Measurements from ENCODE around the gene HTT. TPM values are rescaled to one million over a fixed set of nuclear protein-coding genes. Genes with fewer than 3 reads are reported as not detected.
A peak's percentile ranks its signal among the peaks of the same experiment; 100 is the strongest.

HTT gene
- total RNA-seq, 1 donor from 2014 or later = 66.1 TPM

DNA sequence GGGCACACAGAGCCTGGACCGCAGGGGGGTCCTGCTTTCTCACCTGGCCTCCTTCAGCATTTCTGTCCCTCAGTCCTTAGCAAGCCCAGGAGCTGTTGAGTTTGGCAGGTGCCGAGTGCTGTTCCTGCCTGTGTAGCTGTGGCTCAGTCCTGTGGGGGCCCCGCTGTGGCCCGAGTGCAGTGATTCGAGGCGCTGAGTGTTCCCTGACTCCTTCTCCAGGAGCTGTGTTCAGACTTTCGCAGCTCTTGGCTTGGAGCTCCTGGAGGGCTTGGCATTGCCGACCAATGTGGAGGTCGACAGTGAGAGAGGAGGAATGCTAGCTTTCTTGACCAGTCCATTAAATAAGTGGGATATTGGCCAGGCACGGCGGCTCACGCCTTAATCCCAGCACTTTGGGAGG, 124.4 kb downstream of the HTT start:
- DNase-seq (ENCODE audit: low read depth) = no peak

DNA sequence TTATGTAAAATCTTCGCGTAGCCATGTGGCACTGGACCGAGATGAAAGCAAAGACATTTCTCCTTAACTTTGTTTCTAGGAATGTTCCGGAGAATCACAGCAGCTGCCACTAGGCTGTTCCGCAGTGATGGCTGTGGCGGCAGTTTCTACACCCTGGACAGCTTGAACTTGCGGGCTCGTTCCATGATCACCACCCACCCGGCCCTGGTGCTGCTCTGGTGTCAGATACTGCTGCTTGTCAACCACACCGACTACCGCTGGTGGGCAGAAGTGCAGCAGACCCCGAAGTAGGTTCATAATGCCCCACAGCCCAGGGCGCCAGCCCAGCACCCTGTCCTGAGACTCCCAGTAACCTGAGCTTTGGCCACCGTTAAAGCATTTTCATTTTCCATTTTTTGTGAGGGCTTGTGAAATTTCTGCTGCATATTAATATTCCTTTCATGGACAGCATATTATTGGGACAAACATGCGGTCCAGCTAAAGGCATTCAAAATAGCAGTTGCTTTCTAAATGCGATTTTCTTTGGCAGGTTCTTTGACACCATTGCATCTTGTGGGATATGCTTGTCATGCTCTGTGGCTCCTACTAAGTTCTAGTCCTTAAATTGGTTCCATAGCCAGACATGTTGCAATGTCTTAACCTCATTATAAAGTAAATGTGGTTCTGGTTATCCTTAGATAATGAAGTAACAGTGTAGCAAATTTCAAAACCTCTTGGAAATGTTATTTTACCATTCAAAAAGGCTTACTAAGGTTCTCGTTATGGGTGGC, 125.4 kb downstream of the HTT start:
- DNase-seq (ENCODE audit: low read depth) = no peak

DNA sequence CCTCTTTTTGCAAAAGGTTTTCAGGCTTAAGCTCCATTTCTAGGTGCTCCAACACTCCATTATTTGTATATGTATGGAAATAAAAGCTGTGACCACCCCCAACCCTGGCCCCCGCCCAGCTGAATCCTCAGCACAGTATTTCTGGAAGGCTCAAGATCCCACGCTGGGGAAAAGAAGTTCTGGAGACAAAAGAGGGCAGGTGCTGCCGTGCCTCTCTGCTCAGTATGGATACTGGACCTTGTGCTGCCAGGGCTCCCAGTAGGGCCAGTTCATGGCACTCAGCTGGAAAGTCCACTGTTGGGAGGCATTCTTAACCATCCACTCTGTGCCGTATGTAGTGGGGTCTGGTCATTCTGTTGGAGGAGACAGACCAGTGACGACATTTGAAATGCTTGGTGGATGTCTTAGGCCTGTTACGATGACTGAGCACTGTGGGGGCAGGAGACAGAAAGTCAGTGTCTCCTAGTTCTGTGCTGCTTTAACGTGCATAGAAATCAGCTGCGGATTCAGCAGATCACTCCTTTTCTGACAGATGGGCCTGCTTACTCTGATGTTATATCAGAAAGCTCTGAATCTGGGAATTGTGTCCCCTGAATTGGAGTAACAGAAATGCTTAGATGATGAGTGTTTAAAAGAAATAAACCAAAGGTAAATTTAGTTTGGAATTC, 126.1 kb downstream of the HTT start:
- DNase-seq (ENCODE audit: low read depth) = no peak

DNA sequence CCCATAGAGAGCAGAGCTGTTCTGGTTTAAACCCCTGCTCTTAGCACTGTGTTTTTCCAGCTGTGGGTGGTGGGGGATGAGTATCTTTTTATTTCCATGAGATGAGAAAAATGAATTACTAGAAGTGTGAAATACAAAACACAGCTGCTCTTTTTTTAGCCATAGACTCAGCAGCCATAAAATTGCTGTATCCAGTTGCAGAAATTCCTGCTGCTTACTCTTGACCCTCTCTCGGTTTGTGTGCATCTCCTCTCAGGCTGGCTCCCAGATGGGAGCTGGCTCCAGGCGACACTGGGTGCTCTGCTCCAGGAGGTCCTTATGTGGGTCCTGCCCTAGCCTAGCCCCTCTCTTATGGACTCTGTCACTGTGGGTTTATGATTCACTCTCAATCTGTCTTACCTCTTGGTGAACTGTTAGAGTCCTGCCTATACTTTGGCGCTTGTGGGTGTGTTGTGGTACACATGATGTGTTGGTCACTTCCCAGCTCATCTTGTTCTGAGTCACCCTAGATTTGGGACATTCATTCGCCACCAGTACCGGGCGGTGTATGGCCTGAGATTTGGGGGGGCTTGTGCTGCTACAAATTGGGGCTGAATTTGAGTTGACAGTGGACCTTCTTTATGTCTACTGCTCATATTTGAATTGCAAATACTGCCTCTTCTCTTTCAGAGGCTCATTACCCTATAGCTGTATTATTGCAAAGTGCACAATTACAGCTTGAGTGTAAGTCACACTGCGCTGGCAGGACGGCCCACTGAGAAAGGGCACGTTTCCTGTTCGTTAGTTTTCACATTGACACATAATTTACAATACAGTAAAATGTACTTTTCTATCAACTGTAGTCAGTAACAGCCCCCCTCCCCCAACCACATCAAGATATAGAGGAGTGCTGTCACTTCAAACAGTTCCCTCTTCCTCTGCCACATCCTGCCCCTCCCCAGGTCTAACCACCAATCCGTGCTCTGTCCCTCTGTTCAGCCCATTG, 127.5 kb downstream of the HTT start:
- peak; percentile 61 for DNase-seq (ENCODE audit: low read depth)

- no peak for DNase-seq (ENCODE audit: low read depth)
Measured at GRCh38 chr4:3202836-3203820, 128.6 kb downstream of the HTT start.

DNA sequence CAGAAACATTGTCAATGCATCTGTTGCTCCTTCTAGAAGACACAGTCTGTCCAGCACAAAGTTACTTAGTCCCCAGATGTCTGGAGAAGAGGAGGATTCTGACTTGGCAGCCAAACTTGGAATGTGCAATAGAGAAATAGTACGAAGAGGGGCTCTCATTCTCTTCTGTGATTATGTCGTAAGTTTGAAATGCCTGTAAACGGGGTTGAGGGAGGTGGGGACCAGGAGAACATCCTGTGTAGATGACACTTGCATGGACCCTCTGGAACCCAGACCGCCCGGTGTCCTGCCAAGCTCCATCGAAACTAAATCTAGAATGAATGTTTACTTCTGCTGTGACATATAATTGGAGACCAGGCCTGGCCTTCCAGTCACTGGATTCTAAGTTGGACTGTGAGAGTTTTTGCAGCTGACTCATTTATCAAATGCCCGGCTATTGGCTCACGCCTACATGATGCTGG, 129.5 kb downstream of the HTT start:
- peak; percentile 31 for DNase-seq (ENCODE audit: low read depth)

DNA sequence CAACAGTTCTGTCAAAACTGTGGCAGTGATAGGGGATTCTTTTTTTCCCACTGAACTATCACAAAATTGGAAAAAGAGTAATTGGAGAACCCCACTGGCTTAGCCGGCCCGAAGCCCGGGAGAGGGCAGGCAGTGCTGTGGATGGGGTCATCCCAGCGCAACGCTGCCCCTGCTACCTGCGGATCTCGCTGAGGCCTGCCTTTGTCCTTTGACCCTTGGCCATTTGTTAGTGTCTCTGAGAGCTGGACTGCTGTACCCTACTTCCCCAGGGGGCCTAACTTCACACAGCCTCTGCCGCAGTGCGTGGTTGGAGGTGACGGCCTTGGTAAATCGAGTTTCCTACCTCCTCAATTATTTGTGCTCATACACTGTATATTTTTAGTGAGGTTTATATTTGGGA, 131.5 kb downstream of the HTT start:
- no peak for DNase-seq (ENCODE audit: low read depth)

GRCh38 chr4:3206439-3207100, 132.1 kb downstream of the HTT start:
- DNase-seq (ENCODE audit: low read depth) = no peak

- DNase-seq (ENCODE audit: low read depth) = no peak
Measured at GRCh38 chr4:3207531-3208037, 133.1 kb downstream of the HTT start.

DNA sequence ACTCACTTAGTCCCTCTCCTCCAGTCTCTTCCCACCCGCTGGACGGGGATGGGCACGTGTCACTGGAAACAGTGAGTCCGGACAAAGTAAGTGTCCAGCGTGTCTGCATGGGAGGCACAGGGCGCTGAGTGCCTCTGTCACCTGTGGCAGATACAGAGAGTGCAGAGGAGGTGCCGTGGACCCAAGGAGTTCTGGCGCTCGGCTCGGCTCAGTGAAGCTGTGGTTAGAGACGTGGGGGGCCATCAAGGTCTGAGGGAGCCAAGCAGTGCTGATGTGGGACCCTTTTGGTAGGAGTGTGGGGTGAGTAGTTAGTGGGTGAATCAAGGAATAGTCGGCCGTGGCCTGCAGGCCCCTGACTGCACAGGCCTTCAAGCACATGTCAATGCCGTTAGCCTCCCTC, 134.3 kb downstream of the HTT start:
- DNase-seq (ENCODE audit: low read depth) = no peak

DNA sequence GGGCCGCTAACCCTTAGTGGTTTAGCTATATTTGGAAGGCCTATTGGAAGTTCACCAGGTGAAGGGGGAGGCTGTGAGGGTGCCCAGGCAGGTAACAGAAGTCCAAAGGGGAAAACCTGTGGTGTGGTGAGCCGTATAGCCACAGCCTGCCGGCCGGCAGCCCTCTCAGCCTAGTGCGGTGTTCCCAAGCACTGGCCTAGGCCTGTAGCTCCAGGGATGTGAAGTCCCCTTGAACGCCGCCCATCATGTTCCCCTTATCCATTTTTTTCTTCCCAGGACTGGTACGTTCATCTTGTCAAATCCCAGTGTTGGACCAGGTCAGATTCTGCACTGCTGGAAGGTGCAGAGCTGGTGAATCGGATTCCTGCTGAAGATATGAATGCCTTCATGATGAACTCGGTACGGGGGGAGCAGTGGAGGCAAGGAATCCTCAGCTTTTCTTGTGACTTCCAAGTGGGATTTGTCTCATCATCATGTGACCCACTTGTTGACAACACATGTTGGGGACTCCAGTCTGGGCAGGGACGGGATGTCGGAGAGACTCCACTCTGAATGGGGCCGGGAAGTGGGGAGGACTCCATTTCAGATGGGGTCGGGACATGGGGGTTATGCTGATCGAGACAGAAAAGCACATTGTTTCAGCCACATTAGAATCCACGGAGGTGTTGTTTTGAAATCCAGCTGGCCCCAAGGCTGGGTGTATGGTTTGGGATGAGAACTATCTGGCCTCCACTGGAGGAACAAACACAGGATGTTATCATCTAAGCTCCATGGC, 135.3 kb downstream of the HTT start:
- DNase-seq (ENCODE audit: low read depth) = no peak

DNA sequence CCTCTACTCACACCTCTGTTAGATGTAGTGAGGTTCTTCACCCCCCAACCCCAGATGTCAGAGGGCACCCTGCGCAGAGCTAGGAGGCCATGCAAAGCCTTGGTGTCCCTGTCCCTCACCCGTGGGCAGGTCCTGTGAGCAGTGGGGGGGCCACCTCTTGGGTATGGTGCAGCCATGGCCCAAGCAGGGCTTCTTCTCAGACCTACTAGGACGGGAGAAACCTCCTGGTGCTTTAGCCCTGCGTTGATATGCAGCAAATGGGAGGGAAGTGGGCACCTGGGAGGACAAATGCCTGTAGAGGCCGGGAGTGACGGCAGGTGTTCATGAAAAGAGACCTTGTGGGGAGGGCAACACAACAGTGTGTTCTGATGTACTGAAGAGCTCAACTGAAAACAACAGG, 136.0 kb downstream of the HTT start:
- DNase-seq (ENCODE audit: low read depth) = no peak

DNA sequence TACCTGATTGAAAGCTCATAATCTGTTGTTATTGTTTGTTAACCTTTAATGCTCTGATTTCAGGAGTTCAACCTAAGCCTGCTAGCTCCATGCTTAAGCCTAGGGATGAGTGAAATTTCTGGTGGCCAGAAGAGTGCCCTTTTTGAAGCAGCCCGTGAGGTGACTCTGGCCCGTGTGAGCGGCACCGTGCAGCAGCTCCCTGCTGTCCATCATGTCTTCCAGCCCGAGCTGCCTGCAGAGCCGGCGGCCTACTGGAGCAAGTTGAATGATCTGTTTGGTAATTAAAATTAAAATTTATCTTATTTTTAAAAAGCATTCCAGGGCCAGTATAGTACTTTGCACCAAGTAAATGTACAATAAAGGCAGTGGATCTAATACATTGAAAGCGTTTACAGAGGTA, 137.4 kb downstream of the HTT start:
- no peak for DNase-seq (ENCODE audit: low read depth)

- no peak for DNase-seq (ENCODE audit: low read depth)
Measured at GRCh38 chr4:3212391-3213105, 138.1 kb downstream of the HTT start.

GRCh38 chr4:3213106-3213425, 138.6 kb downstream of the HTT start:
- DNase-seq (ENCODE audit: low read depth) = no peak

DNA sequence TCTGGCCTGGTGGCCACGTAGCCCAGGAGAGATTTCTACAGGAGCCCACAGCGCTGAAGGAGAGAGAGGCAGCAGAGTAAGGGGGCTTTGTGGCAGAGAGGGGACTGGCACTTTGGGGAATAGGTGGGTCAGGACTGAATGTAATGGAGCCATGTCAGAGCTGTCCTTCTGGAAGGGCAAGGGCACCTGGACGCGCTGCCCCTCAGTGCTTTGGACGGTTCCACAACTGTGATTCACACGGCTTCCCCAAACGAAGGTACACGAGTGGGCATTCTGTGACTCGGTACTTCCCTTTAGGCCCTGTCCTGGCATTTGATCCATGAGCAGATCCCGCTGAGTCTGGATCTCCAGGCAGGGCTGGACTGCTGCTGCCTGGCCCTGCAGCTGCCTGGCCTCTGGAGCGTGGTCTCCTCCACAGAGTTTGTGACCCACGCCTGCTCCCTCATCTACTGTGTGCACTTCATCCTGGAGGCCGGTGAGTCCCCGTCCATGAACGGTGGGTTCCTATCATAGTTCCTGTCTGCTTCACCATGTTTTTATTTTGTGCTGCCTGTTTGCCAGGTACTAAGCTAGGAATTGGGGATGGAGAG, 139.3 kb downstream of the HTT start:
- no peak for DNase-seq (ENCODE audit: low read depth)

GRCh38 chr4:3215256-3215655, 140.8 kb downstream of the HTT start:
- no peak for DNase-seq (ENCODE audit: low read depth)

DNA sequence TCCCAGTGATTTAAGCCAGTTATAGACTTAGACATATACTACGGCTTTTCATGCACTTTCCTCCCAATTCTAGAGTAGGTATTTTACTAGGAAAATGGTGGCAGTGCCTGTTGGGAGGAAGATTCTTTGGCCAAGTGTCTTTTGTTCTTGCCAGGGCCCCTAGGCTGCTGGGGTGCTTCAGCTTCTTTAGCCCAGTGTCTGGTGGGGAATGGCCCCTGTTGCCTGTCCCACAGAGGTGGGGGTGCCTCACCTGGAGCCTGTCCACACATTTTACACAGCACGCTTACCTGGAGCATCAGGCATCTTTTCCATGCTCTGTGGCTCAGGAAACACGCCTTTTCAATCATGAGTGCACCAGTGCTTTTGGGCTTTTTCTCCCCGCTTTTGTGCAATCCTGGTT, 141.3 kb downstream of the HTT start:
- no peak for DNase-seq (ENCODE audit: low read depth)
